ENCODE results near the gene ANKRD55.
"Not testable (repeated sequence)": the region's sequence is repeated elsewhere in the genome, so short reads cannot be mapped to it uniquely, and the experiment has no call there.

The ANKRD55 gene

DNA sequence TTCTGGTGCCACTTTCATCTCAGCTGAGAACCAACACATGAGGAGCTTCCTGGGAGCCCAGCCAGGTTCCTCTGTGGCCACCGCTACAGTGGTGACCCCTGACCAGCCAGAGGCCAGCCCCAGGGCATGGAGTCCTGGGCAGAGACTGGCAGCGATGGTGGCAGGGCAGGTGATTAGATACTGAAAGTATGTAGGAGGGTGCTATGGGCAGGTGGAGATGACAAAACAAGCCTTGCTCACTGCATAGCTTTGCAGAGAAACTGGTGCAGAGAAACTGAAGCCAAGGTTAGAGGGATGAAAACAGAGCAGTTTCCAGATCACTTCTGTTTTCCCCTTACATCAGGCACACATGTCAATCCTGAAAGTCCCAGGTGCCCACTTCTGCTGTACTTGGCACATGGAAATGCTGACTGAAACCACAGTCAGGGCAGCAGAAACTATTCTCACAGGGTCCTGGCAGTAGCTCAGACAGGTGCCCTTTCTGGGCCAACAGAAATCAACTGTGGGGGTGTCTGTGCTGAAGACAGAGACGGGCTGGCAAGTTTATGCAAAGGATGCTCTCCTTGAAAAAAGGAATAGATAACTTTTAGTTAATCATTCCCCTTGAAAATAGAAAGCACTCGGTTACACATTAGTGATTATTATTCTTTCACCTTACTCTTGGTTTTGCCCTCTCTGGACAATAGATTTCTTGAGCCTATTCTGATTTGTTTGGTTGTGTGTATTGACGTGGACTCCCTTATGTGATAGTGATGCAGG, 90.3 kb downstream of the ANKRD55 start:
- DNase-seq: no peak

DNA sequence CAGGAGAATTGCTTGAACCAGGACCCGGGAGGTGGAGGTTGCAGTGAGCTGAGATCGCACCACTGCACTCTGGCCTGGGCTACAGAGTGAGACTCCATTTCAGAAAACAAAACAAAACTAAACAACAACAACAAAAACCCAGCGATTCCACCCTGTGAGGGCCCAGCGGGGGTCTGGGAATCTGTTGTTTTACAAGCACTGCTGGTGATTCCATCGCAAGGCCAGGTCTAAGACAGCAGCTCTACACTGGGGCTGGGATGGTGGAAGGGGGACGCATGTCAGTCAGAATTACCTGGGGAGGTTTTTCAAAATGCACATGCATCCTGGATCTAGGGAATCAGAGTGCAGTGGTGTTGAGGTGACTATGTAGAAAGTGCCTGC, 90.9 kb downstream of the ANKRD55 start:
- no peak for DNase-seq

DNA sequence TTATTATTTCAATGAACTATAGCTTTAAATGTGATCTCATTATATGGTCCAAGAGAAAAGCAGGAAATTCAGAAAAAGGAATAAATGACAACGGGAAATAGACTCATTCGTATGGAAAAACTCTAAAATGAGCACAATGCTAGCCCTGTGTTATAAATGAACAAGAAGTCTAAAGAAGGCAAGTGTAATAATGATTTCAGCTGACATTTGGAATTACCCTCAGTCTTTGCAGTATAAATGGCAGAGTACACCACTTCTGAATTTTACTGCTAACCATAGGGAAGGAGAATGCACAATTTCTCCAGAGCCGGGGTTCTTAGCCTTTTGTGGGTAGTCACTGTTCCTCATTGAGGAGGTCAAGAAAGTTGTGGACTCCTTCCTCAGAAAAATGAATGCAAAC, 93.1 kb downstream of the ANKRD55 start:
- no peak for DNase-seq

- no peak for DNase-seq
Observed at GRCh38 chr5:56130664-56131063, 102.5 kb downstream of the ANKRD55 start.

- no peak for DNase-seq
Observed at GRCh38 chr5:56129288-56129687, 103.8 kb downstream of the ANKRD55 start.

DNA sequence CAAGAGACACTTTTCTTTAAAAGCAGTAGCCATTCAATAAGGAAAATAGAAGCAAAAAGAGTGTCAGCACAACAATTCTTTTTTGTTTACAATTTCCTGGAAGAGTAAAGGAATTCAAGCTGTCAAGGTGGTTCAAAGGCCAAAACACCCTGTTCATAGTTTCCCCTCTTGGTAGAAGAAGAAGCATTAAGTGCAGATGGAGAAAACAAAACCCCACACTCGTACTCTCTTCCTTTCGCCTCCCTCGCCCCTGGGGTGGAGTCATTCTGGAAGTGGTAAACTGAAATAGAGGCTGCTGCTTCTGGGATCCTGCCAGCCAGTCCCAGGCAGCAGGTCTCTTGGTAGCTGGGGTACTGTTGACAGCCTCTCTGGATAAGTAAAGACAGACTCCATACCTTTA, 105.0 kb downstream of the ANKRD55 start:
- DNase-seq: no peak

DNA sequence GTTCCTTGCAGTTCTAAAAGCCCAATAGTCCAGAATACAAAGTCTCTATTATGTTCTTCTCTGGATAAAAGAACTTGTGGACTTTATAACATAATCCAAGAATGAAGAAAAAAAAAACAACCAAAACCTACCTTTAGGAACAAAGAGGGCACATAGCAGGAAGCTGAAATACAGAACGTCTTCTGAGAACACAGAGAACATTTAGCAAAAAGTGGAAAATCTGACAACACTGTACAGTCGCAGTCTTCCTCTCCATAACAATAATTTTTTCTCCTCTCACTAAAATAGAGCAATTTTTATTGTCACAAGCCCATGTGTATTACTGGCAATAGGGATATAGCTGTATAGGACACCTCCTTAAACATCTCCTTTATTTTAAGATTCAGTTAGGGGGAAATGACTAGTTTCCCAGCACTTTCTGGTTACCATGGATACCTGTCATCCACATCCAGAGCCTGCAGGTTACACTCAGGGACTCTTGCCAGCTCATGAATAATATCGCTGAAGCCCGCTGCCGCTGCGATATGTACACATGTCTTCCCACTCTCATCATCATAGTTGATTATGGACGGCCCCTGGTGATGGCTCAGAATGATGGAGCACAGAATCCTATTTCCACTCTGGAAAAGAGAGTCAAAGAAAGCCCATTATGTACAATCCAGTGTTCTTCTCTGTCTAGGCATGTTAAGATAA, 106.5 kb downstream of the ANKRD55 start:
- DNase-seq: no peak

GRCh38 chr5:56123531-56124243, 109.4 kb downstream of the ANKRD55 start:
- no peak for DNase-seq

- DNase-seq: not testable (repeated sequence)
Observed at GRCh38 chr5:56122360-56122985, 110.7 kb downstream of the ANKRD55 start.

DNA sequence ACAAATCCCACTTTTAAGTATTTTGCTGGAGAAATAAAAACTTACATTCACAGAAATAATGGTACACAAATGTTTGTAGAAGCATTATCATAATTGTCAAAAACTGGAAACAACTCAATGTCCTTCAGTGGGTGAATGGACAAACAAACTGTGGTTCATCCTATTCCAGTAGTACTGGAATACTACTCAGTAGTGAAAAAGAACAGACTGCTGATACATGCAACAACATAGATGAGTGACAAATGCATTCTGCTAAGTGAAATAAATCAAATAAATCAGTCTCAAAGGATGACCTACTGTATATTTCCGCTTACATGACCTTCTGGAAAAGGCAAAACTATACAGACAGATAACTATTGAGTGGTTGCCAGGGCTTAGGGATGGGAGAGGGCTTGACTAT, 114.1 kb downstream of the ANKRD55 start:
- DNase-seq: no peak

- no peak for DNase-seq
Observed at GRCh38 chr5:56116599-56117141, 116.5 kb downstream of the ANKRD55 start.

- no peak for DNase-seq
Observed at GRCh38 chr5:56115589-56115988, 117.5 kb downstream of the ANKRD55 start.

- no peak for DNase-seq
Observed at GRCh38 chr5:56112526-56113121, 120.5 kb downstream of the ANKRD55 start.

DNA sequence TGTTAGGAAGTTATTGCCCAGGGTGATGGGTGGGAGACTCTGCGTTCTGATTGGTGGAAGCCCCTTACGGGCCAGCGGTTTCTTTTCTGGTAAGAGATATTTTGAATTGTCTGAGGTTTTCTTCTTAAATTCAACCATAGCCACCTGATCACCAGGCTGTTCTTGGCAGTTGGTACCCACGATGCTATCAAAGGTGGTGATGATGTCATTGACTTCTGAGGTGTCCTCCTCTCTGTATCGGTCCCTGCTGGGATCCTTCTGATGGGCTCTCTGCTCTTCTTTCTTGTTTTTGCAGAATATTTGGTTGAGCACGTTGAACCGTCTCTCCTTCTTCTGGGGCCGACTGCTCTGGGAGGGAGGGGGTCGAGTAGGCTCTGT, 121.7 kb downstream of the ANKRD55 start:
- DNase-seq: no peak

GRCh38 chr5:56110646-56111403, 122.3 kb downstream of the ANKRD55 start:
- no peak for DNase-seq

- no peak for DNase-seq
Observed at GRCh38 chr5:56108246-56108645, 124.9 kb downstream of the ANKRD55 start.

- DNase-seq: no peak
Observed at GRCh38 chr5:56106837-56107236, 126.3 kb downstream of the ANKRD55 start.

DNA sequence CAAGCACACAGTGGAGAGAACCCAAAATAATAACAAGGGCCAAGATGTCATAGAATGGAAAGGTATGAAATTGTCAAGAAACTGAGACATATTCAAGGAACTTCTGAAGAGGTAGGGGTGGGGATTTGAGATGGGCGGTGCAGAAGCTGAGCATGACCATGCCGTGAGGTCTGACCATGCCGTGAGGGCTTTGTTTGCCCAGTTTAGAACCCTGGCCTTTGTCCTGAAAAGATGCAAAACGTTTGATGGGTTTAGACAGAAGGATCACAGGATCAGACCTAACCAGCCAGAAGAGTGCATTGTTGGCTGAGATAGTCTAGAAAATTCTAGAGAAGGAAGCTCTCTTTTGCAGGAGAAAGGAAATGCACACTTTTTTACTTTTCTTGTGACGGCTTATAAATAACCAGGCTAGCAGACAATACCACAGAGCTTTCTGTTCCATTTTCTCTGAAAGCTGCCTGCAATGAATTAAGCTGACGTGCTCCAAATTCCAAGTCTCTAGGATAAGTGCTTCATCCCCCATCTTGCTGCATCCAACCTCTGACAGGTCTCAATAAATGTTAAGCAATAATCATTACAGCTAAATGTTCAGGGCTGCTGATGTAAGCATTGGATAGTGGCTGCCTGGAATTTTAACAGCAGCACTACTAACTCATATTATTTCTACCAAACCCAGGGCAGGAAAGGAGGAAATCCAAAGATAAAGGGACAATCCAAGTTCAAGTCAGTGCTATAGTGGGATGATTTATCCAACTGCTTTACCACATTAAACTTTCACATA, 127.4 kb downstream of the ANKRD55 start:
- no peak for DNase-seq

DNA sequence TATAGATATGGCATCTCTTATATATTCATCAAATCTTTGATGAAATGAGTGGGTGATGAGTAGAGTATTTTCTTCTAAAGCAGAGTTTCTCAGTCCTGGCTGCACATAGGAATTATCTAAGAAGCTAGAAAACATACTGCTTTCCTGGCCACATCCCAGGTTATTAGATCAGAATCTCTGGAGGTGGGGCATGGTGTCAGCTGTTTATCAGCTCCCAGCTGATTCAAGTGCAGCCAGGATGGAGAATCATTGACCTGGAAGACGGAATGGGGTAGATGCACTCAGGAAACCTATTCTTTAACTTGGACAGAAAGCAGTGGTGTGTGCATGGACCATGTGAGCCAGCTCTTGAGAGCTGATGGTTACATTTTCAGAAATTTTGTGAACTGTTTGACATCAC, 130.2 kb downstream of the ANKRD55 start:
- no peak for DNase-seq

GRCh38 chr5:56102207-56102606, 130.9 kb downstream of the ANKRD55 start:
- DNase-seq: peak; percentile 12

- no peak for DNase-seq
Observed at GRCh38 chr5:56101180-56101579, 131.9 kb downstream of the ANKRD55 start.
